ENCODE results near the gene PSPH. TPM values are rescaled to one million over a fixed set of nuclear protein-coding genes. Genes with fewer than 3 reads are reported as not detected.
"Not testable (repeated sequence)": the region's sequence is repeated elsewhere in the genome, so short reads cannot be mapped to it uniquely, and the experiment has no call there.

Gene PSPH
- total RNA-seq, 1 experiment from 2014 or later: 52.1 TPM

GRCh38 chr7:56074371-56074791 is 23.1 kb upstream of the PSPH start:
- H3K4me1 Mint-ChIP-seq: peaks cover 3% of the 10 kb centered on the region in 2 experiments

GRCh38 chr7:56066376-56066775 is 15.1 kb upstream of the PSPH start:
- not testable (repeated sequence) for H3K18ac ChIP-seq (ENCODE audit: insufficient read length, low read depth, low read length); DNase-seq; H3K4me2 ChIP-seq (ENCODE audit: insufficient read depth, insufficient read length, low read length); H3K56ac ChIP-seq (ENCODE audit: insufficient read length, low read depth, low read length); H3K9ac ChIP-seq (ENCODE audit: extremely low read depth, insufficient read length, low read length); H2BK15ac ChIP-seq (ENCODE audit: low read depth, low read length); H3K23ac ChIP-seq (ENCODE audit: insufficient read length, low read depth, low read length); H3K14ac ChIP-seq (ENCODE audit: insufficient read depth, low read length); H2BK5ac ChIP-seq (ENCODE audit: insufficient read length, low read length); H3K4me1 ChIP-seq (ENCODE audit: insufficient read depth, low read length); H2BK20ac ChIP-seq (ENCODE audit: low read depth, low read length, poor library complexity, severe bottlenecking); H2BK120ac ChIP-seq (ENCODE audit: low read depth, low read length, poor library complexity, severe bottlenecking); H3K79me1 ChIP-seq (ENCODE audit: insufficient read depth, low read depth, low read length, poor library complexity, severe bottlenecking); H2BK12ac ChIP-seq (ENCODE audit: insufficient read length, low read depth, low read length); H3K9me3 Mint-ChIP-seq; H4K91ac ChIP-seq (ENCODE audit: insufficient read length, low read depth, low read length); H2AK5ac ChIP-seq (ENCODE audit: insufficient read length, low read length); H4K5ac ChIP-seq (ENCODE audit: insufficient read length, low read depth, low read length); H3T11ph ChIP-seq (ENCODE audit: low read length); H4K8ac ChIP-seq (replicated peaks; ENCODE audit: insufficient read length, low read depth, low read length); H3K79me2 ChIP-seq (ENCODE audit: insufficient read depth, low read length); H3K27me3 Mint-ChIP-seq (ENCODE audit: low read depth); H3K4ac ChIP-seq (ENCODE audit: low read depth, low read length); H4K20me1 ChIP-seq (ENCODE audit: control insufficient read depth, insufficient read depth, insufficient read length); H3K4me3 Mint-ChIP-seq; H2AFZ ChIP-seq (ENCODE audit: low read length); H3K23me2 ChIP-seq (ENCODE audit: insufficient read length, low read depth, low read length, poor library complexity, severe bottlenecking); H3K9me3 ChIP-seq (ENCODE audit: control insufficient read depth, low read depth, low read length); H3K27me3 ChIP-seq (ENCODE audit: insufficient read depth, low read length); H3K27ac ChIP-seq (ENCODE audit: insufficient read length, low read depth, low read length); H3K27ac Mint-ChIP-seq
- H3K36me3 Mint-ChIP-seq (ENCODE audit: insufficient read depth in 1 of 3, low read depth in 3 of 3): peaks cover 31 to 54% (median 46%) of the 10 kb centered on the region in 3 experiments
- peaks cover 7 to 13% of the 10 kb centered on the region in 2 experiments for H3K4me1 Mint-ChIP-seq
- WGBS (ENCODE audit: extremely low coverage, insufficient read length, low lambda C conversion rate): no CpG with 5 or more reads among the region's 13 CpGs

More at GRCh38 chr7:56074371-56074791, 23.1 kb upstream of the PSPH start:
- Histone ChIP-seq H3K4me2 (ENCODE audit: insufficient read depth, insufficient read length, low read length) (no peak overlapping the region), H3K9me3 (ENCODE audit: control insufficient read depth, low read depth, low read length) (no peaks in the 10 kb centered on the region), H3K18ac (ENCODE audit: insufficient read length, low read depth, low read length) (no peak overlapping the region), H3K4ac (ENCODE audit: low read depth, low read length) (no peak overlapping the region), H3K9ac (ENCODE audit: extremely low read depth, insufficient read length, low read length) (no peak overlapping the region), H3K79me1 (ENCODE audit: insufficient read depth, low read depth, low read length, poor library complexity, severe bottlenecking) (peaks cover 2% of the 10 kb centered on the region), H3K27me3 (ENCODE audit: insufficient read depth, low read length) (no peaks in the 10 kb centered on the region), H3K23me2 (ENCODE audit: insufficient read length, low read depth, low read length, poor library complexity, severe bottlenecking) (no peaks in the 10 kb centered on the region), H3K79me2 (ENCODE audit: insufficient read depth, low read length) (no peaks in the 10 kb centered on the region), H2BK20ac (ENCODE audit: low read depth, low read length, poor library complexity, severe bottlenecking) (no peak overlapping the region), H2BK12ac (ENCODE audit: insufficient read length, low read depth, low read length) (no peak overlapping the region), H3K4me1 (ENCODE audit: insufficient read depth, low read length) (no peaks in the 10 kb centered on the region), H4K91ac (ENCODE audit: insufficient read length, low read depth, low read length) (no peak overlapping the region), H3K27ac (ENCODE audit: insufficient read length, low read depth, low read length) (no peak overlapping the region), H2BK5ac (ENCODE audit: insufficient read length, low read length) (no peak overlapping the region), H3K56ac (ENCODE audit: insufficient read length, low read depth, low read length) (no peak overlapping the region), H2AK5ac (ENCODE audit: insufficient read length, low read length) (no peak overlapping the region), H4K20me1 (ENCODE audit: control insufficient read depth, insufficient read depth, insufficient read length) (no peaks in the 10 kb centered on the region), H3K23ac (ENCODE audit: insufficient read length, low read depth, low read length) (no peak overlapping the region), H4K8ac (replicated peaks; ENCODE audit: insufficient read length, low read depth, low read length) (no peak overlapping the region), H2BK120ac (ENCODE audit: low read depth, low read length, poor library complexity, severe bottlenecking) (no peak overlapping the region), H4K5ac (ENCODE audit: insufficient read length, low read depth, low read length) (no peak overlapping the region), H2AFZ (ENCODE audit: low read length) (no peak overlapping the region), H3T11ph (ENCODE audit: low read length) (no peak overlapping the region), H2BK15ac (ENCODE audit: low read depth, low read length) (no peak overlapping the region), H3K14ac (ENCODE audit: insufficient read depth, low read length) (no peak overlapping the region)
- TF ChIP-seq, protein P1, sequence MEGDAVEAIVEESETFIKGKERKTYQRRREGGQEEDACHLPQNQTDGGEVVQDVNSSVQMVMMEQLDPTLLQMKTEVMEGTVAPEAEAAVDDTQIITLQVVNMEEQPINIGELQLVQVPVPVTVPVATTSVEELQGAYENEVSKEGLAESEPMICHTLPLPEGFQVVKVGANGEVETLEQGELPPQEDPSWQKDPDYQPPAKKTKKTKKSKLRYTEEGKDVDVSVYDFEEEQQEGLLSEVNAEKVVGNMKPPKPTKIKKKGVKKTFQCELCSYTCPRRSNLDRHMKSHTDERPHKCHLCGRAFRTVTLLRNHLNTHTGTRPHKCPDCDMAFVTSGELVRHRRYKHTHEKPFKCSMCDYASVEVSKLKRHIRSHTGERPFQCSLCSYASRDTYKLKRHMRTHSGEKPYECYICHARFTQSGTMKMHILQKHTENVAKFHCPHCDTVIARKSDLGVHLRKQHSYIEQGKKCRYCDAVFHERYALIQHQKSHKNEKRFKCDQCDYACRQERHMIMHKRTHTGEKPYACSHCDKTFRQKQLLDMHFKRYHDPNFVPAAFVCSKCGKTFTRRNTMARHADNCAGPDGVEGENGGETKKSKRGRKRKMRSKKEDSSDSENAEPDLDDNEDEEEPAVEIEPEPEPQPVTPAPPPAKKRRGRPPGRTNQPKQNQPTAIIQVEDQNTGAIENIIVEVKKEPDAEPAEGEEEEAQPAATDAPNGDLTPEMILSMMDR (conservative IDR thresholded peaks at IDR 0.05): peak; percentile 97
- DNase-seq: peak; percentile 87
- no CpG with 5 or more reads among the region's 19 CpGs for WGBS (ENCODE audit: extremely low coverage, insufficient read length, low lambda C conversion rate)
- no peaks in the 10 kb centered on the region for H3K27me3 Mint-ChIP-seq (ENCODE audit: low read depth)
- H3K36me3 Mint-ChIP-seq (ENCODE audit: insufficient read depth in 1 of 3, low read depth in 3 of 3): peaks cover 36 to 50% (median 45%) of the 10 kb centered on the region in 3 experiments
- no peak overlapping the region for H3K4me3 Mint-ChIP-seq
- no peaks in the 10 kb centered on the region; a peak in 1 of 5 replicates for H3K9me3 Mint-ChIP-seq
- H3K27ac Mint-ChIP-seq: peak overlapping the region; percentile 94 to 99 (median 97); a peak in 6 of 7 replicates
